Lung (tissue), 12 donors: ENCODE data around the gene TMEM38A. TPM values are rescaled to one million over a fixed set of nuclear protein-coding genes. Genes with fewer than 3 reads are reported as not detected.

Source experiments
- ATAC-seq: fragments of 200-7000 bp; cut with Tn5 transposase; one replicate; pipeline ENCODE4 v1.9.1; 2020; ENCODE audit warnings: moderate number of reproducible peaks; ENCODE audit not compliant: insufficient read depth, low FRiP score
- DNase-seq, 3 donors: peaks; one replicate each; pipeline ENCODE4 v3.0.0-alpha.2; 2013 to 2017
- H3K27ac ChIP-seq, 2 donors: one replicate each; pipeline ENCODE4 v1.5.1; 2013; ENCODE audit warnings: mild to moderate bottlenecking in 2 of 2, moderate library complexity in 2 of 2, control low read depth in 1 of 2, inconsistent platforms in 1 of 2, low read depth in 1 of 2, low read length in 1 of 2
- H3K27me3 ChIP-seq, 3 donors: one replicate each; pipeline ENCODE4 v1.5.1; 2013; ENCODE audit warnings: low read length in 2 of 3; ENCODE audit not compliant: control insufficient read depth in 3 of 3, insufficient read depth in 3 of 3
- H3K36me3 ChIP-seq, 4 donors: one replicate each; pipeline ENCODE4 v1.5.1; 2013; ENCODE audit warnings: low read length in 4 of 4, mild to moderate bottlenecking in 1 of 4, moderate library complexity in 1 of 4; ENCODE audit not compliant: control insufficient read depth in 4 of 4, insufficient read depth in 4 of 4
- H3K4me1 ChIP-seq, 5 donors: one replicate each; pipeline ENCODE4 v1.5.1; 2013; ENCODE audit warnings: low read length in 5 of 5, mild to moderate bottlenecking in 2 of 5, moderate library complexity in 1 of 5; ENCODE audit not compliant: control insufficient read depth in 5 of 5, insufficient read depth in 5 of 5
- H3K4me3 ChIP-seq: one replicate; pipeline ENCODE4 v1.5.1; 2013; ENCODE audit warnings: mild to moderate bottlenecking, control low read depth, moderate library complexity
- H3K9ac ChIP-seq, 2 donors: one replicate each; pipeline ENCODE4 v1.5.1; 2013; ENCODE audit warnings: low read length in 2 of 2, control low read depth in 1 of 2; ENCODE audit not compliant: insufficient read depth in 1 of 2
- H3K9me3 ChIP-seq, 4 donors: one replicate each; pipeline ENCODE4 v1.5.1; 2013; ENCODE audit warnings: low read length in 3 of 4, mild to moderate bottlenecking in 1 of 4, moderate library complexity in 1 of 4; ENCODE audit not compliant: control insufficient read depth in 4 of 4, insufficient read depth in 3 of 4
- WGBS, 2 donors: extraction: QIAGEN DNeasy Blood & Tissue Kit; methylation state at CpG; one replicate each; pipeline ENCODE4 v1.1.7; 2013; 5-methylcytosine and 5-hydroxymethylcytosine counted together
- polyA plus RNA-seq, 2 donors: library from polyadenylated mRNA; stranded (reverse); fragments of 200-250 nt; gene quantifications; one replicate each; pipeline ENCODE4 v1.2.1, GENCODE V29; 2013
- total RNA-seq, 2 donors: library from RNA; depleted of rRNA in 1 of 2; stranded (reverse); fragments of >200 nt in 1 of 2; gene quantifications; one replicate each; pipeline ENCODE4 v1.2.1, GENCODE V29; 2014 to 2021
- TF ChIP-seq, protein P1 (sequence below): IDR thresholded peaks from 2 replicates; pipeline ENCODE4 v1.5.1; 2012; ENCODE audit warnings: mild to moderate bottlenecking; ENCODE audit errors: control extremely low read depth, extremely low read depth
- donor health status: control.
- donor health status: control.
- donor health status: Bipolar disorder and iron deficiency.
- donor health status: healthy.
- donor health status: DM: yes; HTN: yes; CAD: no.

TMEM38A gene
- total and polyA plus RNA-seq, 4 donors = 3.6 to 6.2 (median 3.8) TPM

DNA sequence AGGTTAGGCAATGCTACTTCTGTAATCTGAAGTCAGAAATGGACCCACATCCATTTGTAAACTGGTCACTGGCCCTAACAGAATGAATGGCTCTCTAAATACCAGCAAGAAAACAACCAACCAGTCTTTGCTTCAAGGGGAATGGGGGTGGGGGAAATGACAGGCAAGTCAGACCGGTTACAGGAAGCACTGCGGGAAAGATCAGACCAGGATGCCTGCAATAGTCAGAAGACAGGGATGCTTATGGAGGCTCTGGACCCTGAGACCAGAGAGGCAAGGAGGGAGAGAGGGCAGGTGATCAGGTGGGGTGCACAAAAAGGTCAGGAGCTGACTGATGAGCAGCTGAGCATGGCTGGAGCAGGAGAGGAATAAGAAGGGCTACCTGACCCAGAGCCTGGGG lies 46.0 kb upstream of the TMEM38A start:
- no peak overlapping the region for H3K9ac ChIP-seq
- H3K36me3 ChIP-seq = no peaks in the 10 kb centered on the region
- no peak overlapping the region for H3K4me3 ChIP-seq
- DNase-seq (no peak), ATAC-seq (no peak)
- H3K27ac ChIP-seq = no peak overlapping the region
- TF ChIP-seq, protein P1, sequence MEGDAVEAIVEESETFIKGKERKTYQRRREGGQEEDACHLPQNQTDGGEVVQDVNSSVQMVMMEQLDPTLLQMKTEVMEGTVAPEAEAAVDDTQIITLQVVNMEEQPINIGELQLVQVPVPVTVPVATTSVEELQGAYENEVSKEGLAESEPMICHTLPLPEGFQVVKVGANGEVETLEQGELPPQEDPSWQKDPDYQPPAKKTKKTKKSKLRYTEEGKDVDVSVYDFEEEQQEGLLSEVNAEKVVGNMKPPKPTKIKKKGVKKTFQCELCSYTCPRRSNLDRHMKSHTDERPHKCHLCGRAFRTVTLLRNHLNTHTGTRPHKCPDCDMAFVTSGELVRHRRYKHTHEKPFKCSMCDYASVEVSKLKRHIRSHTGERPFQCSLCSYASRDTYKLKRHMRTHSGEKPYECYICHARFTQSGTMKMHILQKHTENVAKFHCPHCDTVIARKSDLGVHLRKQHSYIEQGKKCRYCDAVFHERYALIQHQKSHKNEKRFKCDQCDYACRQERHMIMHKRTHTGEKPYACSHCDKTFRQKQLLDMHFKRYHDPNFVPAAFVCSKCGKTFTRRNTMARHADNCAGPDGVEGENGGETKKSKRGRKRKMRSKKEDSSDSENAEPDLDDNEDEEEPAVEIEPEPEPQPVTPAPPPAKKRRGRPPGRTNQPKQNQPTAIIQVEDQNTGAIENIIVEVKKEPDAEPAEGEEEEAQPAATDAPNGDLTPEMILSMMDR = no peak
- peaks cover 0 to 38% (median 1%) of the 10 kb centered on the region in 5 donors for H3K4me1 ChIP-seq
- no peaks in the 10 kb centered on the region for H3K27me3 ChIP-seq
- no peaks in the 10 kb centered on the region for H3K9me3 ChIP-seq
- WGBS, 2 donors = 21 to 28% methylated on average over 2 of the region's 2 CpGs

- Histone ChIP-seq H3K36me3 (no peaks in the 10 kb centered on the region), H3K9me3 (no peaks in the 10 kb centered on the region), H3K4me3 (no peak overlapping the region), H3K27me3 (no peaks in the 10 kb centered on the region), H3K4me1 (peaks cover 0 to 36% (median 0%) of the 10 kb centered on the region in 5 donors), H3K9ac (no peak overlapping the region), H3K27ac (no peak overlapping the region)
- DNase-seq (no peak), ATAC-seq (no peak)
- TF ChIP-seq, protein P1 = no peak
- WGBS, 2 donors = 53 to 64% methylated on average over 1 of the region's 1 CpG
Measured at GRCh38 chr19:16615808-16616207, 45.1 kb upstream of the TMEM38A start.

DNA sequence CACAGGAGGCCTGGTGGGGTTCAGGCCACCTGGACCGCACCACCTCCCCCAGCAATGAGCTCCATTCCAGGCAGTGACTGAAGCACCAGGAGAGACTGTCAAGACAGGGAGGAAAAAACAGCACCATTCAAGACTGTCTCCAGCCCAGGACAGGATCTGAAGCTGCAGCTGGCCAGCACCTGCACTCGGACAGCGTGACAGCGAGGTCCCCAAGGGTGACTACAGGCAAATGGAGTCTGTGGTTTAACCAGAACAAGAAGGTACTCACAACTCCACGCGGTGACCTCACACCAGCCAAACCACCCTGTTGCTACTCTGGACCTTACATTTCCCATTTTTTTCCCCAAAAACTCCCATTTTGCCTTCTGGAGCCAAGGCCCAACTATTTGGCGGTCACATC lies 42.7 kb upstream of the TMEM38A start:
- no peak overlapping the region for H3K4me3 ChIP-seq
- no peaks in the 10 kb centered on the region for H3K36me3 ChIP-seq
- no peaks in the 10 kb centered on the region for H3K27me3 ChIP-seq
- WGBS, 2 donors = 94 to 96% methylated on average over 7 of the region's 7 CpGs
- H3K27ac ChIP-seq = no peak overlapping the region
- peaks cover 0 to 39% (median 0%) of the 10 kb centered on the region in 5 donors for H3K4me1 ChIP-seq
- no peaks in the 10 kb centered on the region for H3K9me3 ChIP-seq
- no peak overlapping the region for H3K9ac ChIP-seq
- no peak for ATAC-seq
- TF ChIP-seq, protein P1 = no peak
- DNase-seq = no peak

DNA sequence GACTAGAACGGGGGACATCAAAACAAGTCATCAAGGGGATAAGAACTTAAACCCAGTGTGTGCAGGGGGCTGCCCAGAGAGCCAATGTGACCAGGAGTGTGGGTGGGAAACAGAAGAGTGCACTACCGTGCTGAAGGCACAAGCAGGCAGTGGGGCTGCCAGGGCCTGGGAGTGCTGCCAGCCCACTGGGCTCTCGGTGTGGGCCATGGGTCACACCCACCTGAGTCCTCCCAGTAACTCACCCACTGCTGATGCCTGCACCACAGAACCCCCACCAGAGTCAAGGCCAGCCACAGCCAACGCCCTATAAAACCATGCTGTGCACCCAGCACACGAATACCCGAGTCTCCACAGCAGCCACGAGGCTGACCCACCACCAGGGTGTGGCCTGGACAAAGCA lies 41.5 kb upstream of the TMEM38A start:
- Histone ChIP-seq H3K36me3 (peaks cover 0 to 5% (median 0%) of the 10 kb centered on the region in 4 donors), H3K9me3 (no peaks in the 10 kb centered on the region), H3K4me1 (peaks cover 0 to 36% (median 0%) of the 10 kb centered on the region in 5 donors), H3K4me3 (no peak overlapping the region), H3K9ac (no peak overlapping the region), H3K27ac (peak overlapping the region in 1 of 2 donors; percentile 12), H3K27me3 (no peaks in the 10 kb centered on the region)
- TF ChIP-seq, protein P1 = no peak
- no peak for ATAC-seq
- 57 to 65% methylated on average over 7 of the region's 7 CpGs for WGBS, 2 donors
- no peak for DNase-seq
